Heart right ventricle (tissue), 16 donors: ENCODE data around the gene DIP2A. TPM values are rescaled to one million over a fixed set of nuclear protein-coding genes. Genes with fewer than 3 reads are reported as not detected.

Experiments used
- ATAC-seq, 8 donors: fragments of 200-7000 bp; cut with Tn5 transposase; one replicate each; pipeline ENCODE4 v1.9.1; 2020; ENCODE audit warnings: mild to moderate bottlenecking in 8 of 8, moderate library complexity in 8 of 8, moderate number of reproducible peaks in 1 of 8
- DNase-seq, 2 donors: peaks; one replicate each; pipeline ENCODE4 v3.0.0-alpha.2; 2020
- H3K27ac ChIP-seq, 10 donors: fragments of 200-600 bp; sonication (generic) in 2 of 10; one replicate each; pipeline versions ENCODE4 v1.5.0 to v1.8.0; 2020 to 2022; ENCODE audit warnings: mild to moderate bottlenecking in 3 of 10
- H3K27me3 ChIP-seq, 7 donors: fragments of 200-600 bp; one replicate each; pipeline ENCODE4 v1.8.0; 2021 to 2022; ENCODE audit warnings: mild to moderate bottlenecking in 2 of 7
- H3K36me3 ChIP-seq, 9 donors: fragments of 200-600 bp; sonication (generic) in 1 of 9; one replicate each; pipeline versions ENCODE4 v1.5.0 to v1.8.0; 2020 to 2022; ENCODE audit warnings: mild to moderate bottlenecking in 2 of 9
- H3K4me1 ChIP-seq, 9 donors: fragments of 200-600 bp; sonication (generic) in 1 of 9; one replicate each; pipeline versions ENCODE4 v1.5.0 to v1.8.0; 2020 to 2022; ENCODE audit warnings: mild to moderate bottlenecking in 4 of 9
- H3K4me3 ChIP-seq, 10 donors: fragments of 200-600 bp; sonication (generic) in 2 of 10; one replicate each; pipeline versions ENCODE4 v1.5.0 to v1.8.0; 2020 to 2022; ENCODE audit warnings: mild to moderate bottlenecking in 7 of 10, moderate library complexity in 2 of 10
- H3K9me3 ChIP-seq, 11 donors: fragments of 200-600 bp in 10 of 11; sonication (generic) in 2 of 11; one replicate each; pipeline versions ENCODE4 v1.5.0 to v1.8.0; 2013 to 2022; ENCODE audit warnings: mild to moderate bottlenecking in 2 of 11, control low read depth in 1 of 11, moderate library complexity in 1 of 11
- CTCF ChIP-seq, 9 donors: fragments of 200-600 bp; sonication (generic) in 2 of 9; IDR thresholded peaks; one replicate each; pipeline versions ENCODE4 v1.5.0 to v1.8.0; 2021 to 2022; ENCODE audit warnings: antibody characterized with exemption in 9 of 9, mild to moderate bottlenecking in 5 of 9, moderate library complexity in 1 of 9
- WGBS, 2 donors: extraction: QIAGEN DNeasy Blood & Tissue Kit; methylation state at CpG; one replicate each; pipeline ENCODE4 v1.1.7; 2013; ENCODE audit warnings: inconsistent platforms in 1 of 2; 5-methylcytosine and 5-hydroxymethylcytosine counted together
- intact Hi-C, 10 donors: fragments of 100-400 bp; cut with DNase I; formaldehyde crosslinking; loops; one replicate each; pipeline versions ENCODE4 v1.11.1 to v1.14.2; 2022
- polyA plus RNA-seq, 2 donors: library from polyadenylated mRNA; stranded (reverse); fragments of 200-250 nt; gene quantifications; one replicate each; pipeline ENCODE4 v1.2.3, GENCODE V29; 2013
- total RNA-seq, 10 donors: library from RNA; stranded (reverse); fragmentation: NEBNext Ultra II Directional in 3 of 10; extraction: Animal tissue kit (Norgen Biotek cat#: 25700) in 3 of 10; gene quantifications; one replicate each; pipeline versions ENCODE4 v1.2.1 to v1.2.4, GENCODE V29; 2021 to 2023
- donor health status: Arrhythmogenic right ventricular cardiomyopathy.
- donor health status: ischemic (EF 13 %, LVEDD 7.1; RV severe dilation, severe dysfunction).
- donor health status: healthy with polysubstance abuse.
- donor health status: DM: no; HTN: yes; CAD: no.
- donor health status: DM: no; HTN: no; CAD: no.
- donor health status: ischemic (EF 25% LVEDD 6.9; RV normal size, moderate dysfunction).
- donor health status: ischemic (EF 25% LVEDD 5.7; RV mildly dilated, moderate dysfunction).
- donor health status: healthy.
- donor health status: DM: yes; HTN: yes; CAD: no.
- donor health status: Ischemic cardiomyopathy.
- donor health status: ischemic (EF 35%, LVEDD 5.7; RV mildly dilated, moderate dysfunction).
- donor health status: nonischemic (EF 11% LVEDD 7.7; RV severe dilation, severe dysfunction).
- donor health status: DM: yes; HTN: yes; CAD: no.
- donor health status: PGD.
- donor health status: ischemic (EF 29% LVEDD 5.4; RV normal size, mild dysfunction).
- donor health status: nonischemic (EF 23%, LVEDD 6.1; RV moderate dilation, normal function).

Gene DIP2A
- total and polyA plus RNA-seq, 12 donors = 9.4 to 45.2 (median 22.9) TPM

GRCh38 chr21:46421191-46421750 lies 37.4 kb upstream of the DIP2A start:
- H3K4me3 ChIP-seq = no peak overlapping the region
- no peaks in the 10 kb centered on the region for H3K4me1 ChIP-seq
- H3K27me3 ChIP-seq = no peaks in the 10 kb centered on the region
- no peak overlapping the region for H3K27ac ChIP-seq
- TF ChIP-seq CTCF (IDR thresholded peaks at IDR 0.05) = no peak
- peaks cover 0 to 84% (median 41%) of the 10 kb centered on the region in 9 donors for H3K36me3 ChIP-seq
- ATAC-seq = no peak
- no peaks in the 10 kb centered on the region for H3K9me3 ChIP-seq
- WGBS, 2 donors = 91 to 94% methylated on average over 23 of the region's 23 CpGs
- intact Hi-C loops = no loop called here
- no peak for DNase-seq

- intact Hi-C loops = no loop called here
- no peak for TF ChIP-seq CTCF (IDR thresholded peaks at IDR 0.05)
- Histone ChIP-seq H3K4me3 (no peak overlapping the region), H3K4me1 (no peaks in the 10 kb centered on the region), H3K27me3 (no peaks in the 10 kb centered on the region), H3K36me3 (peaks cover 0 to 84% (median 41%) of the 10 kb centered on the region in 9 donors), H3K9me3 (no peaks in the 10 kb centered on the region), H3K27ac (no peak overlapping the region)
- ATAC-seq (peak in 1 of 8 donors; percentile 16), DNase-seq (no peak)
- 93 to 94% methylated on average over 35 of the region's 35 CpGs for WGBS, 2 donors
These were observed 36.7 kb upstream of the DIP2A start for GRCh38 chr21:46421756-46422555.

GRCh38 chr21:46422636-46423241 lies 36.0 kb upstream of the DIP2A start:
- no peaks in the 10 kb centered on the region for H3K27me3 ChIP-seq
- no peak for TF ChIP-seq CTCF (IDR thresholded peaks at IDR 0.05)
- DNase-seq (no peak), ATAC-seq (no peak)
- intact Hi-C loops = no loop called here
- no peaks in the 10 kb centered on the region for H3K4me1 ChIP-seq
- H3K36me3 ChIP-seq = peaks cover 0 to 84% (median 37%) of the 10 kb centered on the region in 9 donors
- no peak overlapping the region for H3K4me3 ChIP-seq
- WGBS, 2 donors = 94% methylated on average over 12 of the region's 12 CpGs
- peak overlapping the region in 1 of 10 donors; percentile 47 for H3K27ac ChIP-seq
- no peaks in the 10 kb centered on the region for H3K9me3 ChIP-seq

GRCh38 chr21:46423546-46424038 lies 35.1 kb upstream of the DIP2A start:
- intact Hi-C loops = no loop called here
- Histone ChIP-seq H3K9me3 (no peaks in the 10 kb centered on the region), H3K36me3 (peaks cover 0 to 84% (median 37%) of the 10 kb centered on the region in 9 donors), H3K27me3 (no peaks in the 10 kb centered on the region), H3K4me3 (no peak overlapping the region), H3K27ac (peak overlapping the region in 1 of 10 donors; percentile 68), H3K4me1 (no peaks in the 10 kb centered on the region)
- WGBS, 2 donors = 70 to 74% methylated on average over 1 of the region's 1 CpG
- ATAC-seq (no peak), DNase-seq (no peak)
- TF ChIP-seq CTCF (IDR thresholded peaks at IDR 0.05) = no peak
